GM12873 (cell line): ENCODE data around the gene ADAMTS19.
A peak's percentile ranks its signal among the peaks of the same experiment; 100 is the strongest.

Experiments used
- TF ChIP-seq, protein P1 (sequence below): IDR thresholded peaks from 2 replicates; pipeline ENCODE4 v1.5.1; 2012; ENCODE audit warnings: low read depth, mild to moderate bottlenecking, moderate library complexity, low read length, control low read depth; ENCODE audit not compliant: insufficient read depth; ENCODE audit errors: missing control alignments

The ADAMTS19 gene

GRCh38 chr5:129768735-129769134, 308.6 kb downstream of the ADAMTS19 start:
- TF ChIP-seq, protein P1, sequence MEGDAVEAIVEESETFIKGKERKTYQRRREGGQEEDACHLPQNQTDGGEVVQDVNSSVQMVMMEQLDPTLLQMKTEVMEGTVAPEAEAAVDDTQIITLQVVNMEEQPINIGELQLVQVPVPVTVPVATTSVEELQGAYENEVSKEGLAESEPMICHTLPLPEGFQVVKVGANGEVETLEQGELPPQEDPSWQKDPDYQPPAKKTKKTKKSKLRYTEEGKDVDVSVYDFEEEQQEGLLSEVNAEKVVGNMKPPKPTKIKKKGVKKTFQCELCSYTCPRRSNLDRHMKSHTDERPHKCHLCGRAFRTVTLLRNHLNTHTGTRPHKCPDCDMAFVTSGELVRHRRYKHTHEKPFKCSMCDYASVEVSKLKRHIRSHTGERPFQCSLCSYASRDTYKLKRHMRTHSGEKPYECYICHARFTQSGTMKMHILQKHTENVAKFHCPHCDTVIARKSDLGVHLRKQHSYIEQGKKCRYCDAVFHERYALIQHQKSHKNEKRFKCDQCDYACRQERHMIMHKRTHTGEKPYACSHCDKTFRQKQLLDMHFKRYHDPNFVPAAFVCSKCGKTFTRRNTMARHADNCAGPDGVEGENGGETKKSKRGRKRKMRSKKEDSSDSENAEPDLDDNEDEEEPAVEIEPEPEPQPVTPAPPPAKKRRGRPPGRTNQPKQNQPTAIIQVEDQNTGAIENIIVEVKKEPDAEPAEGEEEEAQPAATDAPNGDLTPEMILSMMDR, result no peak

GRCh38 chr5:129770024-129770820, 310.1 kb downstream of the ADAMTS19 start:
- TF ChIP-seq, protein P1, result no peak

DNA sequence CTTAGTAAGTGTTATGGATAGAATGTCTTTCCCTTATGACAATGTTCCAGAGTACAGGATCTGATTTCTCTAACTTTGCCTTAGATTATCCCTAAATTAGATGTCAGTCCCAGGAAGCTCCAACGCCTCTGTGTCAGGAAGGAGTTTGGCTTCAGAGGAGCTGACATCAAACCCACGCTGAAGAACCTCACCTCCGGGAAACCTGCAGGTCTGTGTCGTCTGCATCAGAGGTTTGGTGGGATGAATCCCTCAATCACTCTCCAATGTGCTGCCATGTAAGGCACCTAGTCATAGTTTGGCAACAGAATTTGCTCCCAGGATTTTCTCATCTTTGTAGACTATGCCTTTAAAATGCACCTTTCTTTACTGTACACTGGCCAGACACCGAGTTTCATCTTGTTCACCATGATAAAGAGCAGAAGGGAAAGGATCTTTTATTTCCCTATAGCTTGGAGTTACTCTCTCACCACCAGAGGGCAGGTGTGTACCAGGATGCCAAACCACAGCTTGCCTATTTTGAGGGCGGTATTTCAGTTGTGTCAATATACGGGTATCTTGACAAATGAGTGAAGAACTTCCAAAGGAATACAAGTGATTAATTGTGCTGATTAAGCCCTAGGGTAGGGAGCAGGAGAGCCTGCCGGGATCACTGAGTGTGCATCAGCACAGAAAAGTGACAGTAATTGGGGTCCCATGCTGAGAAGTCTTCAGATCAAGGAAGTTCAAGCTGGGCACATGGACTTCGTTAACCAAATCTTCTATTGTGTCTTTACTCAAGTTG, 311.1 kb downstream of the ADAMTS19 start:
- TF ChIP-seq, protein P1, result peak; percentile 76

- TF ChIP-seq, protein P1, result no peak
These were observed 313.3 kb downstream of the ADAMTS19 start for GRCh38 chr5:129773376-129773775.

DNA sequence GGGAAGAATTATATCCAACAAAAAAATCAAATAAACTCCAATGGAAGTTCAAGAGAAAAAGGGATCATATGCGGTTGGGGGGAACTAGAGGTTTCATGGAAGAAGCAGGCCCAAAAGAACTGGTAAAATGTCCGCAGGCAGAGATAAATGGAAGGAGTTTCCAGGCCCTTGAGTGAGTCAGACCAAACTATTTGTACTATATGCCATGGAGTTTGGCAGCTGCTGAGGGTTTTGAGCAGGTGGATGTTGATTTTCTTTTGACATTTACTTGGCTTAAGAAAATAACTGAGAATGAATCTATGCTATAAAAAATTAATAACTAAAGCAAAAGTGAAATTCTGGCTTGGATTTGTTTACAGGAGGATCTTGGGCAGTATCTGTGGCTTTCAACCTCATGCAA, 321.5 kb downstream of the ADAMTS19 start:
- TF ChIP-seq, protein P1, result no peak
